Coronary artery (tissue), 2 donors: ENCODE results near the gene TEDC1.

Source experiments
- DNase-seq: peaks from one replicate; pipeline ENCODE4 v3.0.0-alpha.2; 2017; ENCODE audit warnings: low spot score
- H3K27ac ChIP-seq, 2 donors: fragments of 200-600 bp; sonication (generic); one replicate each; pipeline ENCODE4 v1.5.1; 2016 to 2019
- H3K4me3 ChIP-seq: fragments of 200-600 bp; sonication (generic); 2 replicates; pipeline ENCODE4 v1.5.1; 2016; ENCODE audit warnings: mild to moderate bottlenecking, moderate library complexity
- CTCF ChIP-seq: fragments of 200-600 bp; sonication (generic); IDR thresholded peaks from one replicate; pipeline ENCODE4 v1.5.1; 2019; ENCODE audit warnings: antibody characterized with exemption

TEDC1 gene

GRCh38 chr14:105496831-105497591 is 6.0 kb downstream of the TEDC1 start:
- DNase-seq = peak; percentile 70
- H3K27ac ChIP-seq = no peak overlapping the region
- no peak for TF ChIP-seq CTCF
- no peak overlapping the region for H3K4me3 ChIP-seq

DNA sequence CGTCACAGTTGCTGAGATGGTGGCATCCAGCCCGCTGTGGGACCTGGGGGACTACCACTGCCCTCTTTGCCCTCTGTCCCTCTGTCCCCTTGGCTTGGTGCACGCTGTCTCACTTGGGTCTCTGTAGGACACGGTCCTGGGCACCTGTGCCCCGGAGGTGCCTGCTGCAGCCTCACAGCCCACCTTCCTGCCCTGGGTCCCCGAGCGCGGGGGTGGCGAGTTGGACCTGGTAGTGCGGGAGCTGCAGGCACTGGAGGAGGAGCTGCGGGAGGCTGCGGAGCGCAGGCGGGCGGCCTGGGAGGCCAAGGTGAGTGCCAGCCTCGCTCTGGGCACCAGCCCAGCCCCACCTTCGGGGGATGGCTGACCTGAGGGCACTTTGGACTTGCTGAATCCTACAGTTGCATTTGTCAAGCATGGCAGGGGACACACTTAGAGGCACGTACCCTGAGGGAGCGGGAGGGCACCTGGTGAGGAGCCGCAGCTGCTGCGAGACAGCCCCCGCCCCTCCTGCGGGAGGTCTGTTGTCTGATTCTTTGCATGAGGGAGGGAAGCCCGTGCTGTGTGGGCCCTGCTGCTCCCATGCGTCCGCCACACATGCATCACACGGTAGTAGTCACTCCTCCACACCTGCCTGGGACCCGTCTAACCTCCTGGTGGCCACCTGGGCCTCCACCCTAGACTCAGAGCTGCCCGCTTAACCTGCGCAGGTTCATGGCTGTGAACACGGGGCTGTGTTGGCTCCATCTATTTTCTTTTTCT is 6.8 kb downstream of the TEDC1 start:
- TF ChIP-seq CTCF = no peak
- H3K27ac ChIP-seq = no peak overlapping the region
- DNase-seq = peak; percentile 70
- no peak overlapping the region for H3K4me3 ChIP-seq

DNA sequence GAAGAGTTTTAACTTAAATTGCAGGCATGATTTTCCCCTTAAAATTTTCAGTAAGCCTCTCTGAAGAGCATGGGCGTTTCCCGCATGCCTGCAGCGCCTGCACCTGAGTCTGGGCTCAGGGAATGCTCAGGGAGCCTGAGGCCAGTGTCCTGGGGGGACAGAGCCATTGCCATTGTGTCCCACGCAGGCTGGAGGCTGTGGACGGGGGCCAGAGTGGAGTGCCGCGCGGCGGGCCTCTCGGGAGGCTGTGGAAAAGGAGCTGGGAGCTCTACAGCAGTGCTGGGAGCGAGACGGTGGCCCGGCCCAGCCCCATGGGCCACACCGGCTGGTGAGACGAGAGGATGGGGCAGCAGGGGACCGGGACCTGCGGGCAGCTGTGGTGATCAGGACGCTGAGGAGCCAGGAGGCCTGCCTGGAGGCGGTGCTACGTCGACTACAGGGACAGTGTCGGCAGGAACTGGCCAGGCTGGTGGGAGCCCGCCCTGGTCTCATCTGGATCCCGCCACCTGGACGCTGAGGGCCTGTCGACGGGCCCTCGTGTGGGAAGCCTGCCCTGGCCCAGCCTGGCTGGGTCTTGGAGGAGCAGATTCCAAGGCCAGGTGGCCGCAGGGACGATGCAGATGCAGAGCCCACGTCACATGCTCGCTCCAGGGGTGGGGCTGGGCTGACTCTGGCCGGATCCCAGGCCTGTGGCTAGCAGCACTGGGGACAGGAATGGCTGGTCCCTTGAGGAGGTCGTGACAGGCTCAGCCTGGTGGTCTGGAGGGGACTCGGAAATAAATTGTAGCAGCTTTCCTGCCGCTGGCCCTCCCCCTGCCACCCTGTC is 7.6 kb downstream of the TEDC1 start:
- no peak for TF ChIP-seq CTCF
- Histone ChIP-seq H3K27ac (peak overlapping the region in 1 of 2 donors; percentile 45), H3K4me3 (no peak overlapping the region)
- peak; percentile 71 for DNase-seq

GRCh38 chr14:105499256-105500035 is 8.4 kb downstream of the TEDC1 start:
- H3K27ac ChIP-seq = peak overlapping the region in 1 of 2 donors; percentile 45
- DNase-seq = peak; percentile 74
- no peak overlapping the region for H3K4me3 ChIP-seq
- TF ChIP-seq CTCF = no peak

- Histone ChIP-seq H3K4me3 (no peak overlapping the region), H3K27ac (peak overlapping the region in 1 of 2 donors; percentile 45)
- peak; percentile 79 for DNase-seq
- no peak for TF ChIP-seq CTCF
Measured at GRCh38 chr14:105500036-105500725, 9.1 kb downstream of the TEDC1 start.

DNA sequence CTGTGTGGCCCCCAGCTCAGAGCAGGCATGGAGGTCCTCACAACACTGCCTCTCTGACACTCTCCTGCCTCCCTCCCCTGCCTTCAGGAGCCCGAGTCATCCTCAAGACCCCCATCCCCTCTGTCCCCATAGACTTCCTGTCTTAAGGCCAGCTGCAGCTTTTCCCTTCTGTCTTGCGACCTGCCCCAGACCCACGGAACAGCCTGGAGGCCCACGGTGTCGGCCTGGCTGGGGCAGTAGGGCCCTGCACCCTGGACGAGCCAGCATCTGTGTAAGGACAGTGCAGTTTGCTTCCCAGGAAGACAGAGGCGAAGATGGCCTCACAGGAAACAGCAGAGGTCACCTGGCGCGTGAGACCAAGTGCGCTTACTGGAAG is 9.7 kb downstream of the TEDC1 start:
- no peak for TF ChIP-seq CTCF
- DNase-seq = no peak
- H3K4me3 ChIP-seq = no peak overlapping the region
- no peak overlapping the region for H3K27ac ChIP-seq
